OCI-LY7 (cell line): ENCODE measurements around the gene DNAJC7. TPM values are rescaled to one million over a fixed set of nuclear protein-coding genes. Genes with fewer than 3 reads are reported as not detected.

Experiments
- BruUV-seq: library from RNA; stranded (reverse); fragments of 400-500 nt; replicated peaks from 2 replicates; lab custom pipeline; 2021; lab: Mats Ljungman, UMichigan
- CTCF ChIA-PET: fragments of 300-600 bp; sonication (Branson Sonifier 250); formaldehyde crosslinking; loops from one replicate; lab custom pipeline; 2022; ENCODE audit warnings: antibody characterized with exemption; ENCODE audit not compliant: unreplicated experiment; lab: Charles Lee
- POLR2A ChIA-PET: fragments of 300-600 bp; sonication (Branson Sonifier 250); formaldehyde crosslinking; loops from one replicate; lab custom pipeline; 2022; ENCODE audit warnings: antibody characterized with exemption; lab: Charles Lee
- DNase-seq: peaks from one replicate; pipeline ENCODE4 v3.0.0-alpha.2; 2015; ENCODE audit warnings: low spot score
- H2AFZ ChIP-seq: fragments of 200-600 bp; sonication (generic), shearing (Covaris generic); 2 replicates; pipeline ENCODE4 v1.6.1; 2014; ENCODE audit warnings: mild to moderate bottlenecking, antibody characterized with exemption, low read length, moderate library complexity
- H3K27ac ChIP-seq: fragments of 200-600 bp; sonication (generic); 2 replicates; pipeline ENCODE4 v1.5.1; 2014; ENCODE audit warnings: mixed run types, low read depth, mild to moderate bottlenecking, moderate library complexity, low read length, inconsistent platforms; ENCODE audit not compliant: poor library complexity, severe bottlenecking
- H3K36me3 ChIP-seq: fragments of 200-600 bp; sonication (generic); 2 replicates; pipeline ENCODE4 v1.6.1; 2014; ENCODE audit warnings: mild to moderate bottlenecking, antibody characterized with exemption, low read length, moderate library complexity, mixed read lengths; ENCODE audit not compliant: insufficient read depth
- H3K4me1 ChIP-seq: fragments of 200-600 bp; sonication (generic); 2 replicates; pipeline ENCODE4 v1.5.1; 2014; ENCODE audit warnings: mild to moderate bottlenecking, low read length; ENCODE audit not compliant: insufficient read depth, poor library complexity, severe bottlenecking
- H3K4me2 ChIP-seq: fragments of 200-600 bp; sonication (generic); 2 replicates; pipeline ENCODE4 v1.6.1; 2014; ENCODE audit warnings: mild to moderate bottlenecking, low read length
- H3K4me3 ChIP-seq: fragments of 200-600 bp; sonication (generic); 2 replicates; pipeline ENCODE4 v1.5.1; 2014; ENCODE audit warnings: mild to moderate bottlenecking, low read depth, low read length; ENCODE audit not compliant: poor library complexity, severe bottlenecking
- H3K79me2 ChIP-seq: fragments of 200-600 bp; sonication (generic); 2 replicates; pipeline ENCODE4 v1.6.1; 2016; ENCODE audit warnings: low read depth, mild to moderate bottlenecking, low read length, moderate library complexity, mixed read lengths; ENCODE audit not compliant: insufficient read depth
- H3K9me2 ChIP-seq: fragments of 200-600 bp; sonication (generic); 2 replicates; pipeline ENCODE4 v1.6.1; 2016; ENCODE audit warnings: mild to moderate bottlenecking, low read length, mixed read lengths; ENCODE audit not compliant: insufficient read depth
- H3K9me3 ChIP-seq: fragments of 200-600 bp; sonication (generic); 2 replicates; pipeline ENCODE4 v1.6.1; 2014; ENCODE audit warnings: mild to moderate bottlenecking, mixed run types, low read length, mixed read lengths
- H4K20me1 ChIP-seq: fragments of 200-600 bp; sonication (generic); 2 replicates; pipeline ENCODE4 v1.6.1; 2014; ENCODE audit warnings: mild to moderate bottlenecking, antibody characterized with exemption, low read length, moderate library complexity, mixed read lengths; ENCODE audit not compliant: insufficient read depth
- EZH2phosphoT487 ChIP-seq: fragments of 200-600 bp; sonication (generic); IDR thresholded peaks from 2 replicates; pipeline ENCODE4 v1.6.1; 2018; ENCODE audit warnings: low read depth, borderline replicate concordance, mild to moderate bottlenecking, mixed run types, antibody characterized with exemption, low read length, moderate library complexity, mixed read lengths
- intact Hi-C: fragments of 100-400 bp; cut with micrococcal nuclease; formaldehyde crosslinking; loops from one replicate; pipeline ENCODE4 v1.10.0; 2022; ENCODE audit not compliant: unreplicated experiment
- total RNA-seq, 2 experiments: library from RNA; depleted of rRNA in 1 of 2; stranded (reverse); fragments of >200 nt in 1 of 2; shearing (Covaris generic) in 1 of 2; gene quantifications; 2 replicates each; pipeline ENCODE4 v1.2.3, GENCODE V29; 2014 to 2022
- TF ChIP-seq, protein P1 (sequence below): fragments of 200-600 bp; sonication (generic); conservative IDR thresholded peaks from 2 replicates; pipeline ENCODE4 v1.5.1; 2014; ENCODE audit warnings: mild to moderate bottlenecking, antibody characterized with exemption, low read length, moderate library complexity, mixed read lengths

The DNAJC7 gene
- total RNA-seq, 2 experiments from 2014 or later, result 76.4 to 124 TPM

DNA sequence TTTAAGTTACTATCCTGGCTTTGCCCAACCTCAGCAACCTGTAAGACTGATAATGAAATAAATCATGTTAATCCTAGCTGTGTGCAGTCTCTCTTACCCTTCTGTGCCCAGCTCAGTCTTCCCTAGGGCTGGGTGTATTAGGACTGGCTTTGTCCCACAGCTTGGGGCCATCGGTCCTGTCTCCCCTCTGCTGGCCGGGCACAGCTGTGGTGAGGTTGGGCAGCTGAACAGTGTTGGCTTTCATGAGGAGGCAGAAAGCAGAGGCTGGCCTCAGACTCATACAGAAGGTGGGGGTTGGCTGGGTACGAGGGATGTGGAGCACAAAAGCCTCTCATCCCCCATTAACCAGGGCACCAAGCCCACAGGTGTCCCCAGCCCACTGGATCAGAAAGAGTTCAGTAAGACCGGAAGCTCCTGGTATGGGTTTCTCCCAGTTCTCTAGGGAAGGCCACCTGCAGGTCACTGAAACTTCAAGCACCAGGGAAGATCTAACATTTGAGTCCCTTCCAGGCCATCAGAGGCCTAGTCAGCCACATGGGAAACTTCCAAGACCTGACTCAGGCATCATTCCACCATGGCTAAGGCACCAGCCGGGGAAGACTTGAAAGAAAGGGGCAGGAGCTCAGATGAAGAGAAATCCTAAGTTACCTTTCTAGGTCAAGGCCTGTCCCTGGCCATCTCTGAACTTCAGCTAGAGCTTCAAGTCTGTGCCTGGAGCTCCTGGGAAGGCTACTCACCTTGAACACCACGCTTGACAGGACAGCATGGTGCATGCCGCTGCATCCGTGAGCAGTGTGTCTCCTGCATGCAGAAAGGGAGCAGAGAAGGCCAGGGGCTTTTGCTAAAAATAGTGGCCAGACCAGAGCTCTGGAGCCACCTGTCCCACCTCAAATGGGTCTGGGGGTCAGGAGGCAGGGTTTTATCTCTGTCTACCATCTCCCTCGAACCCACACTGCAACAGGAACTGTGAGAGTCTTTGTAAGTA, 41.8 kb downstream of the DNAJC7 start:
- Histone ChIP-seq H3K27ac (no peak overlapping the region), H2AFZ (no peak overlapping the region), H3K36me3 (peaks cover 92% of the 10 kb centered on the region), H3K4me2 (no peak overlapping the region), H3K9me3 (no peaks in the 10 kb centered on the region), H3K4me1 (no peaks in the 10 kb centered on the region), H3K79me2 (no peaks in the 10 kb centered on the region), H4K20me1 (no peaks in the 10 kb centered on the region), H3K9me2 (no peaks in the 10 kb centered on the region), H3K4me3 (no peak overlapping the region)
- DNase-seq, result no peak
- intact Hi-C loops, result no loop called here
- no peak for TF ChIP-seq EZH2phosphoT487
- TF ChIP-seq, protein P1, sequence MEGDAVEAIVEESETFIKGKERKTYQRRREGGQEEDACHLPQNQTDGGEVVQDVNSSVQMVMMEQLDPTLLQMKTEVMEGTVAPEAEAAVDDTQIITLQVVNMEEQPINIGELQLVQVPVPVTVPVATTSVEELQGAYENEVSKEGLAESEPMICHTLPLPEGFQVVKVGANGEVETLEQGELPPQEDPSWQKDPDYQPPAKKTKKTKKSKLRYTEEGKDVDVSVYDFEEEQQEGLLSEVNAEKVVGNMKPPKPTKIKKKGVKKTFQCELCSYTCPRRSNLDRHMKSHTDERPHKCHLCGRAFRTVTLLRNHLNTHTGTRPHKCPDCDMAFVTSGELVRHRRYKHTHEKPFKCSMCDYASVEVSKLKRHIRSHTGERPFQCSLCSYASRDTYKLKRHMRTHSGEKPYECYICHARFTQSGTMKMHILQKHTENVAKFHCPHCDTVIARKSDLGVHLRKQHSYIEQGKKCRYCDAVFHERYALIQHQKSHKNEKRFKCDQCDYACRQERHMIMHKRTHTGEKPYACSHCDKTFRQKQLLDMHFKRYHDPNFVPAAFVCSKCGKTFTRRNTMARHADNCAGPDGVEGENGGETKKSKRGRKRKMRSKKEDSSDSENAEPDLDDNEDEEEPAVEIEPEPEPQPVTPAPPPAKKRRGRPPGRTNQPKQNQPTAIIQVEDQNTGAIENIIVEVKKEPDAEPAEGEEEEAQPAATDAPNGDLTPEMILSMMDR, result no peak
- BruUV-seq, result no TSS peak
- CTCF ChIA-PET, result no interaction called here
- POLR2A ChIA-PET, result interaction anchor here (0.6 to 1.2 kb wide), 2 partner anchors 8 to 42 kb away, joined by 3 read pairs; partner anchors contain the start of gene DNAJC7

DNA sequence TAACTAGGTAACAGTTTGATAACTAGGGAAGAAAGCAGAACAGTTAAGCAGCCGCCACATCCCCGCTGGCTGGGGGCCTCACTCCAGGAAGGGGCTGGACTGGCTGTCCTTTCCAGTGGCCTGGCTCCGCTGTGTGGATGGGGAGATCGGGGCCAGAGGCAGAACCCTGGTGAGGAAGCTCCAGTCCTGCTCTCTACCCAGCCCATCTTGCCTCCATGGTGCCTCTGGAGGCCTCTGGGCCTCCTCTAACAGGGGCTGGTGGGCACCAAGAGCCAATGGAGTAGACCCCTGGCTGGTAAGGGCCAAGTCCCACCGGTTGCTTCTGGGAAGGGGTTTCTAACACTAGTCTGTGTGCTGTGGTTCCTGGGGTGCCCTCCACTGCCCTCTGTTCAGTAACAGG, 42.6 kb downstream of the DNAJC7 start:
- Histone ChIP-seq H3K36me3 (peaks cover 87% of the 10 kb centered on the region), H3K4me2 (no peak overlapping the region), H3K4me1 (no peaks in the 10 kb centered on the region), H3K27ac (no peak overlapping the region), H3K9me3 (no peaks in the 10 kb centered on the region), H4K20me1 (no peaks in the 10 kb centered on the region), H3K79me2 (no peaks in the 10 kb centered on the region), H2AFZ (no peak overlapping the region), H3K9me2 (no peaks in the 10 kb centered on the region), H3K4me3 (no peak overlapping the region)
- TF ChIP-seq EZH2phosphoT487, result no peak
- TF ChIP-seq, protein P1, result no peak
- no TSS peak for BruUV-seq
- intact Hi-C loops, result no loop called here
- no peak for DNase-seq
- ChIA-PET POLR2A (no interaction called here), CTCF (no interaction called here)

DNA sequence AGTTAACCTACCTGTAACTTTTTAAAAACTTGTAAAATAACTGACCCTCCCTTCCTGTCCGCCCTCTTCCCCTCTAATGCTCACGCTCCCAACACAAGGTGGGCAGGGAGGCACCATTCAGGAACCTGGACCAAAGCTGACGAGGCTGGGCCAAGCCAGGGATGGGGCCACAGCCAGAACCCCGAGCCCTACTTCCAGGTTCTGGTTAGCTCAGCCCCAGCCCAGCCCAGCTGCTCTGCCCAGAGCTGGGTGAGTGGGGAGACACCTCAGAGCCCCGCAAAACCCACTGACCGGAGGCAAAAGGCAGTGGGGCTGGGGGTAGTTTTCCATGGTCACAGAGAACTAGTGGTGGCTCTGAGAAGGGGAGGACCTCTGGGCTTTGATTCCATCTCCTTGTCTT, 43.2 kb downstream of the DNAJC7 start:
- Histone ChIP-seq H3K9me3 (no peaks in the 10 kb centered on the region), H4K20me1 (no peaks in the 10 kb centered on the region), H3K79me2 (no peaks in the 10 kb centered on the region), H3K4me1 (no peaks in the 10 kb centered on the region), H3K4me2 (no peak overlapping the region), H3K36me3 (peaks cover 92% of the 10 kb centered on the region), H3K27ac (no peak overlapping the region), H3K4me3 (no peak overlapping the region), H2AFZ (no peak overlapping the region), H3K9me2 (no peaks in the 10 kb centered on the region)
- ChIA-PET POLR2A (interaction anchor here (0.7 kb wide), 2 partner anchors 113 to 492 kb away, joined by 4 to 6 read pairs; no protein-coding TSS in a partner anchor), CTCF (no interaction called here)
- no peak for DNase-seq
- intact Hi-C loops, result no loop called here
- TSS peak; percentile 57 for BruUV-seq
- TF ChIP-seq, protein P1, result no peak
- TF ChIP-seq EZH2phosphoT487, result no peak
